ENCODE results near the gene ST3GAL5. TPM values are rescaled to one million over a fixed set of nuclear protein-coding genes. Genes with fewer than 3 reads are reported as not detected.

ST3GAL5 gene
- total RNA-seq, 1 experiment from 2014 or later, result 5.9 TPM

GRCh38 chr2:85814802-85815550, 73.8 kb downstream of the ST3GAL5 start:
- Histone ChIP-seq H3K79me2 (ENCODE audit: low read depth) (no peaks in the 10 kb centered on the region), H3K27ac (no peak overlapping the region), H3K9me2 (ENCODE audit: insufficient read depth) (no peaks in the 10 kb centered on the region), H3K9me3 (ENCODE audit: insufficient read depth, low read depth) (no peaks in the 10 kb centered on the region), H2AFZ (no peak overlapping the region), H3F3A (ENCODE audit: insufficient read depth, low read depth) (no peaks in the 10 kb centered on the region), H3K36me3 (ENCODE audit: low read depth) (no peaks in the 10 kb centered on the region), H3K4me3 (no peak overlapping the region), H3K4me2 (no peak overlapping the region), H3K4me1 (replicated peaks; ENCODE audit: insufficient read depth) (no peaks in the 10 kb centered on the region), H4K20me1 (ENCODE audit: insufficient read depth) (no peaks in the 10 kb centered on the region), H3K27me3 (ENCODE audit: insufficient read depth, low read depth) (no peaks in the 10 kb centered on the region)
- CTCF ChIA-PET, result interaction anchor here (0.6 to 1.4 kb wide), 10 partner anchors 12 to 263 kb away, joined by 3 to 15 read pairs (median 7); no protein-coding TSS in a partner anchor
- POLR2A ChIA-PET (ENCODE audit: unreplicated experiment), result interaction anchor here (0.6 kb wide), 1 partner anchor 54 kb away, joined by 3 read pairs; no protein-coding TSS in a partner anchor
- BruUV-seq (replicated peaks), result no TSS peak
- TF ChIP-seq EZH2 (IDR thresholded peaks at IDR 0.05; ENCODE audit: low read depth) (no peak), CTCF (conservative IDR thresholded peaks at IDR 0.05) (no peak)
- intact Hi-C loops (cut with micrococcal nuclease; ENCODE audit: unreplicated experiment), result loop anchor here (1.0 kb wide), 4 partner anchors 65 to 178 kb away; no protein-coding TSS in a partner anchor
- no peak for DNase-seq

- Histone ChIP-seq H2AFZ (no peak overlapping the region), H3K79me2 (ENCODE audit: low read depth) (no peaks in the 10 kb centered on the region), H3K4me3 (no peak overlapping the region), H3K4me2 (no peak overlapping the region), H3K9me2 (ENCODE audit: insufficient read depth) (no peaks in the 10 kb centered on the region), H3F3A (ENCODE audit: insufficient read depth, low read depth) (no peaks in the 10 kb centered on the region), H3K4me1 (replicated peaks; ENCODE audit: insufficient read depth) (no peaks in the 10 kb centered on the region), H4K20me1 (ENCODE audit: insufficient read depth) (no peaks in the 10 kb centered on the region), H3K27me3 (ENCODE audit: insufficient read depth, low read depth) (no peaks in the 10 kb centered on the region), H3K9me3 (ENCODE audit: insufficient read depth, low read depth) (no peaks in the 10 kb centered on the region), H3K27ac (no peak overlapping the region), H3K36me3 (ENCODE audit: low read depth) (no peaks in the 10 kb centered on the region)
- ChIA-PET CTCF (interaction anchor here (0.6 to 1.4 kb wide), 6 partner anchors 63 to 242 kb away, joined by 3 to 15 read pairs (median 6); partner anchors contain the start of gene ST3GAL5), POLR2A (ENCODE audit: unreplicated experiment) (no interaction called here)
- no TSS peak for BruUV-seq (replicated peaks)
- TF ChIP-seq CTCF (conservative IDR thresholded peaks at IDR 0.05) (peak; percentile 95), EZH2 (IDR thresholded peaks at IDR 0.05; ENCODE audit: low read depth) (no peak)
- intact Hi-C loops (cut with micrococcal nuclease; ENCODE audit: unreplicated experiment), result loop anchor here (1.0 kb wide), 4 partner anchors 64 to 177 kb away; no protein-coding TSS in a partner anchor
- DNase-seq, result peak; percentile 64 to 88
These were observed 74.6 kb downstream of the ST3GAL5 start for GRCh38 chr2:85813982-85814801.

GRCh38 chr2:85813211-85813981, 75.4 kb downstream of the ST3GAL5 start:
- intact Hi-C loops (cut with micrococcal nuclease; ENCODE audit: unreplicated experiment), result no loop called here
- no peaks in the 10 kb centered on the region for H3K79me2 ChIP-seq (ENCODE audit: low read depth)
- DNase-seq, result no peak
- ChIA-PET CTCF (interaction anchor here (0.8 to 1.4 kb wide), 5 partner anchors 63 to 176 kb away, joined by 3 to 15 read pairs (median 6); partner anchors contain the start of gene ST3GAL5), POLR2A (ENCODE audit: unreplicated experiment) (no interaction called here)
- H3K4me1 ChIP-seq (replicated peaks; ENCODE audit: insufficient read depth), result no peaks in the 10 kb centered on the region
- no TSS peak for BruUV-seq (replicated peaks)
- H3K4me2 ChIP-seq, result no peak overlapping the region
- H3K9me2 ChIP-seq (ENCODE audit: insufficient read depth), result no peaks in the 10 kb centered on the region
- no peaks in the 10 kb centered on the region for H3K27me3 ChIP-seq (ENCODE audit: insufficient read depth, low read depth)
- H3F3A ChIP-seq (ENCODE audit: insufficient read depth, low read depth), result no peaks in the 10 kb centered on the region
- H2AFZ ChIP-seq, result no peak overlapping the region
- H3K36me3 ChIP-seq (ENCODE audit: low read depth), result no peaks in the 10 kb centered on the region
- H3K9me3 ChIP-seq (ENCODE audit: insufficient read depth, low read depth), result no peaks in the 10 kb centered on the region
- H3K27ac ChIP-seq, result no peak overlapping the region
- no peaks in the 10 kb centered on the region for H4K20me1 ChIP-seq (ENCODE audit: insufficient read depth)
- TF ChIP-seq EZH2 (IDR thresholded peaks at IDR 0.05; ENCODE audit: low read depth), result no peak
- TF ChIP-seq CTCF (conservative IDR thresholded peaks at IDR 0.05), result no peak
- no peak overlapping the region for H3K4me3 ChIP-seq
